ENCODE results near the gene LRRC4C. TPM values are rescaled to one million over a fixed set of nuclear protein-coding genes. Genes with fewer than 3 reads are reported as not detected.
"Not testable (repeated sequence)": the region's sequence is repeated elsewhere in the genome, so short reads cannot be mapped to it uniquely, and the experiment has no call there.

The LRRC4C gene
- polyA plus RNA-seq, 1 donor from 2014 or later, result 24.3 TPM

DNA sequence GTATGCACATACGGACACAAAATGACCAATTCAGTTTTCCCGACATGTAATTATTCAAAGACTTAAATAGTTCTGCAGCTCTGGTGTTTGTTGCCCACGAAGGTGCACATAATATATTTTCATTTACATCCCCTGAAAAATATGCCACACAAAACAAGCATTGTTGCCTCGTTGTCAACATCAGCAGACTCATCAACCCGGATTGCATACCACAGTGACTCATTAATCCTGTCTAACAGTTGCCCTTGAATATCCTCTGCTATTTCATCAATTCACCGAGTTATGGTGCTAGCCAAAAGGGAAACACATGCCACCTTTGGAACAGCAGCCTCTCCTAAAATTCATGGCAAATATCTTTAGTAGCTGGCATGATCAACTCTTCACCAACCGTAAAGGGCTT is 582.2 kb downstream of the LRRC4C start:
- no peak overlapping the region for H3K4me2 ChIP-seq (ENCODE audit: low read length)
- no peak overlapping the region for H2AFZ ChIP-seq (ENCODE audit: low read depth, low read length)
- no peak for TF ChIP-seq EP300 (conservative IDR thresholded peaks at IDR 0.05; ENCODE audit: poor library complexity, severe bottlenecking)
- no peak for TF ChIP-seq RAD21 (conservative IDR thresholded peaks at IDR 0.05)
- TF ChIP-seq, protein P1, sequence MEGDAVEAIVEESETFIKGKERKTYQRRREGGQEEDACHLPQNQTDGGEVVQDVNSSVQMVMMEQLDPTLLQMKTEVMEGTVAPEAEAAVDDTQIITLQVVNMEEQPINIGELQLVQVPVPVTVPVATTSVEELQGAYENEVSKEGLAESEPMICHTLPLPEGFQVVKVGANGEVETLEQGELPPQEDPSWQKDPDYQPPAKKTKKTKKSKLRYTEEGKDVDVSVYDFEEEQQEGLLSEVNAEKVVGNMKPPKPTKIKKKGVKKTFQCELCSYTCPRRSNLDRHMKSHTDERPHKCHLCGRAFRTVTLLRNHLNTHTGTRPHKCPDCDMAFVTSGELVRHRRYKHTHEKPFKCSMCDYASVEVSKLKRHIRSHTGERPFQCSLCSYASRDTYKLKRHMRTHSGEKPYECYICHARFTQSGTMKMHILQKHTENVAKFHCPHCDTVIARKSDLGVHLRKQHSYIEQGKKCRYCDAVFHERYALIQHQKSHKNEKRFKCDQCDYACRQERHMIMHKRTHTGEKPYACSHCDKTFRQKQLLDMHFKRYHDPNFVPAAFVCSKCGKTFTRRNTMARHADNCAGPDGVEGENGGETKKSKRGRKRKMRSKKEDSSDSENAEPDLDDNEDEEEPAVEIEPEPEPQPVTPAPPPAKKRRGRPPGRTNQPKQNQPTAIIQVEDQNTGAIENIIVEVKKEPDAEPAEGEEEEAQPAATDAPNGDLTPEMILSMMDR (IDR thresholded peaks at IDR 0.05; ENCODE audit: poor library complexity, severe bottlenecking), result no peak
- TF ChIP-seq EZH2 (IDR thresholded peaks at IDR 0.05; ENCODE audit: borderline replicate concordance, insufficient read depth, low read length, poor library complexity, severe bottlenecking), result no peak
- TF ChIP-seq, protein P2, sequence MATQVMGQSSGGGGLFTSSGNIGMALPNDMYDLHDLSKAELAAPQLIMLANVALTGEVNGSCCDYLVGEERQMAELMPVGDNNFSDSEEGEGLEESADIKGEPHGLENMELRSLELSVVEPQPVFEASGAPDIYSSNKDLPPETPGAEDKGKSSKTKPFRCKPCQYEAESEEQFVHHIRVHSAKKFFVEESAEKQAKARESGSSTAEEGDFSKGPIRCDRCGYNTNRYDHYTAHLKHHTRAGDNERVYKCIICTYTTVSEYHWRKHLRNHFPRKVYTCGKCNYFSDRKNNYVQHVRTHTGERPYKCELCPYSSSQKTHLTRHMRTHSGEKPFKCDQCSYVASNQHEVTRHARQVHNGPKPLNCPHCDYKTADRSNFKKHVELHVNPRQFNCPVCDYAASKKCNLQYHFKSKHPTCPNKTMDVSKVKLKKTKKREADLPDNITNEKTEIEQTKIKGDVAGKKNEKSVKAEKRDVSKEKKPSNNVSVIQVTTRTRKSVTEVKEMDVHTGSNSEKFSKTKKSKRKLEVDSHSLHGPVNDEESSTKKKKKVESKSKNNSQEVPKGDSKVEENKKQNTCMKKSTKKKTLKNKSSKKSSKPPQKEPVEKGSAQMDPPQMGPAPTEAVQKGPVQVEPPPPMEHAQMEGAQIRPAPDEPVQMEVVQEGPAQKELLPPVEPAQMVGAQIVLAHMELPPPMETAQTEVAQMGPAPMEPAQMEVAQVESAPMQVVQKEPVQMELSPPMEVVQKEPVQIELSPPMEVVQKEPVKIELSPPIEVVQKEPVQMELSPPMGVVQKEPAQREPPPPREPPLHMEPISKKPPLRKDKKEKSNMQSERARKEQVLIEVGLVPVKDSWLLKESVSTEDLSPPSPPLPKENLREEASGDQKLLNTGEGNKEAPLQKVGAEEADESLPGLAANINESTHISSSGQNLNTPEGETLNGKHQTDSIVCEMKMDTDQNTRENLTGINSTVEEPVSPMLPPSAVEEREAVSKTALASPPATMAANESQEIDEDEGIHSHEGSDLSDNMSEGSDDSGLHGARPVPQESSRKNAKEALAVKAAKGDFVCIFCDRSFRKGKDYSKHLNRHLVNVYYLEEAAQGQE (IDR thresholded peaks at IDR 0.05; ENCODE audit: borderline replicate concordance), result no peak
- TF ChIP-seq MXI1 (conservative IDR thresholded peaks at IDR 0.05; ENCODE audit: poor library complexity, severe bottlenecking), result no peak
- TF ChIP-seq SMC3 (conservative IDR thresholded peaks at IDR 0.05; ENCODE audit: poor library complexity), result no peak
- no peak for TF ChIP-seq TAF1 (IDR thresholded peaks at IDR 0.05; ENCODE audit: low read depth)
- TF ChIP-seq POLR2AphosphoS5 (IDR thresholded peaks at IDR 0.05), result no peak

DNA sequence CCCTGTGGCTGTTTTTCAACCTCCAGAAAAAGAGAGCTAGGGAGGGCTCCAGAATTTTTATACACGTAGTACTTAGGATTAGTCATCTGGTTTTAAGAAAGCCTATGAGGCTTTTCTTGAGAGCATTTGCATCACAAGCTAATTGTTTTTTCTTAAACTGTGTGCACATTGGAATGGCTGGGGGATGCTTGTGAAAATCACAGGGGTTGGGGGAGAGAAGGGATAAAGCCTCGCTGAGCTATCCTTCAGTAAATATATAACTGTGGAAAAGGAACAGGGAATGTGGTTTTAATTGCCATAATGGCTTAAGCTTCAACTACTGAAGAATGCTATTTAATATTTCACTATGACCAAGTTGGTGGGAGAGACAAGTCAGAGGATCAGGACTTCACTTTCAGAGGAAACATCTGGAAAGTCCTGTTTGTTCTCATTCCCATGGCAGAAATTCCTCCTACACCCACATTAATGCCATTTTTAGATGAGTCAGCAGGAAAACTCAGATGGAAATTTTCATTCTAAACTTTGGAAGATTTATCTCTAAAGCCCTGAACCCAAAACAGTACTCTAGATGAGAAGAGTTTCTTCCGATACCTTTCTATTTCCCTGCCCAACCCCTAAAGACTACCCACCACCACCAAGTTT is 591.3 kb downstream of the LRRC4C start:
- Histone ChIP-seq H3K4me2 (ENCODE audit: low read length) (no peak overlapping the region), H4K20me1 (ENCODE audit: insufficient read depth) (no peaks in the 10 kb centered on the region), H2AFZ (ENCODE audit: low read depth, low read length) (no peak overlapping the region), H3K79me2 (replicated peaks; ENCODE audit: insufficient read depth, low read length) (no peaks in the 10 kb centered on the region), H3K27ac (ENCODE audit: low read length) (no peak overlapping the region), H3K9me3 (ENCODE audit: low read length) (no peaks in the 10 kb centered on the region), H3K9ac (ENCODE audit: low read length) (no peak overlapping the region), H3K4me3 (ENCODE audit: low read length) (no peak overlapping the region), H3K9me2 (ENCODE audit: insufficient read depth, low read length) (no peaks in the 10 kb centered on the region), H3K36me3 (ENCODE audit: insufficient read depth, low read length) (no peaks in the 10 kb centered on the region), H3F3A (ENCODE audit: insufficient read depth, low read length, poor library complexity, severe bottlenecking) (no peaks in the 10 kb centered on the region), H3K27me3 (ENCODE audit: insufficient read depth, low read depth, low read length) (no peaks in the 10 kb centered on the region)
- TF ChIP-seq EZH2 (IDR thresholded peaks at IDR 0.05; ENCODE audit: borderline replicate concordance, insufficient read depth, low read length, poor library complexity, severe bottlenecking) (no peak), POLR2AphosphoS5 (IDR thresholded peaks at IDR 0.05) (no peak), RAD21 (conservative IDR thresholded peaks at IDR 0.05) (no peak), TAF1 (IDR thresholded peaks at IDR 0.05; ENCODE audit: low read depth) (no peak), SMC3 (conservative IDR thresholded peaks at IDR 0.05; ENCODE audit: poor library complexity) (no peak), MXI1 (conservative IDR thresholded peaks at IDR 0.05; ENCODE audit: poor library complexity, severe bottlenecking) (no peak), EP300 (conservative IDR thresholded peaks at IDR 0.05; ENCODE audit: poor library complexity, severe bottlenecking) (no peak)
- TF ChIP-seq, protein P1 (IDR thresholded peaks at IDR 0.05; ENCODE audit: poor library complexity, severe bottlenecking), result no peak
- TF ChIP-seq, protein P2 (IDR thresholded peaks at IDR 0.05; ENCODE audit: borderline replicate concordance), result no peak

More for the DNA sequence above, 582.2 kb downstream of the LRRC4C start:
- Histone ChIP-seq H4K20me1 (ENCODE audit: insufficient read depth) (no peaks in the 10 kb centered on the region), H3K9me3 (ENCODE audit: low read length) (no peaks in the 10 kb centered on the region), H3K79me2 (replicated peaks; ENCODE audit: insufficient read depth, low read length) (no peaks in the 10 kb centered on the region), H3K27me3 (ENCODE audit: insufficient read depth, low read depth, low read length) (no peaks in the 10 kb centered on the region), H3K4me3 (ENCODE audit: low read length) (no peak overlapping the region), H3K27ac (ENCODE audit: low read length) (no peak overlapping the region), H3F3A (ENCODE audit: insufficient read depth, low read length, poor library complexity, severe bottlenecking) (no peaks in the 10 kb centered on the region), H3K9ac (ENCODE audit: low read length) (no peak overlapping the region), H3K36me3 (ENCODE audit: insufficient read depth, low read length) (no peaks in the 10 kb centered on the region), H3K9me2 (ENCODE audit: insufficient read depth, low read length) (no peaks in the 10 kb centered on the region)

DNA sequence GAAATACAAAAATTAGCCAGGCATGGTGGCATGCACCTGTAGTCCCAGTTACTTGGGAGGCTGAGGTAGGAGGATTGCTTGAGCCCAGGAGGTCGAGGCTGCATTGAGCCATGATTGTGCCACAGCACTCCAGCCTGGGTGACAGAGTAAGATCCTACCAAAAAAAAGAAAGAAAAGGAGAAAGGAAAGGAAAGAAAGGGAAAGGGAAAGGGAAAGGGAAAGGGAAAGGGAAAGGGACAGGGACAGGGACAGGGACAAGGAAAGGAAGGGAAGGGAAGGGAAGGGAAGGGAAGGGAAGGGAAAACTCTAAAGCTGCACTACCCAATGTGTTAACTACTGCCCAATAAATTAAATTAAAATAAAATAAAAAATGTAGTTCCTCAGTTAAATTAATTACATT is 601.7 kb downstream of the LRRC4C start:
- H3K4me3 ChIP-seq (ENCODE audit: low read length); H3K27me3 ChIP-seq (ENCODE audit: insufficient read depth, low read depth, low read length); H3K36me3 ChIP-seq (ENCODE audit: insufficient read depth, low read length); H3K4me2 ChIP-seq (ENCODE audit: low read length); H3F3A ChIP-seq (ENCODE audit: insufficient read depth, low read length, poor library complexity, severe bottlenecking); H4K20me1 ChIP-seq (ENCODE audit: insufficient read depth); H3K9me3 ChIP-seq (ENCODE audit: low read length); H3K9ac ChIP-seq (ENCODE audit: low read length); H2AFZ ChIP-seq (ENCODE audit: low read depth, low read length); H3K27ac ChIP-seq (ENCODE audit: low read length); H3K9me2 ChIP-seq (ENCODE audit: insufficient read depth, low read length); H3K79me2 ChIP-seq (replicated peaks; ENCODE audit: insufficient read depth, low read length): not testable (repeated sequence)

Measured in neural cell (in vitro differentiated cells).